Mammary epithelial cell (primary cell): ENCODE measurements around the gene ACP3.

Experiments
- CTCF ChIP-seq, 2 donors: IDR thresholded peaks in 1 of 2; conservative IDR thresholded peaks in 1 of 2; 2 replicates each; pipeline ENCODE4 v1.5.1; 2011 to 2012; ENCODE audit warnings: inconsistent platforms in 2 of 2, low read length in 2 of 2, mild to moderate bottlenecking in 2 of 2, control low read depth in 1 of 2, low read depth in 1 of 2; ENCODE audit not compliant: insufficient read depth in 1 of 2; ENCODE audit errors: extremely low read depth in 1 of 2
- EZH2 ChIP-seq: IDR thresholded peaks from 2 replicates; pipeline ENCODE4 v1.6.1; 2012; ENCODE audit warnings: low read length, inconsistent platforms, borderline replicate concordance

- TF ChIP-seq CTCF (conservative IDR thresholded peaks at IDR 0.05 in 1 of 2, IDR thresholded peaks at IDR 0.05 in 1 of 2; ENCODE audit: extremely low read depth in 1 of 2, insufficient read depth in 1 of 2, low read depth in 1 of 2, low read length in 2 of 2) (no peak), EZH2 (no peak)
Observed at GRCh38 chr3:132401255-132401654, 84.0 kb downstream of the ACP3 start.
